ENCODE measurements around the gene VAC14.
"Not testable (repeated sequence)": the region's sequence is repeated elsewhere in the genome, so short reads cannot be mapped to it uniquely, and the experiment has no call there.

GRCh38 chr16:70670938-70671337 is 130.0 kb downstream of the VAC14 start:
- not testable (repeated sequence) for TF ChIP-seq CTCF (IDR thresholded peaks at IDR 0.05; ENCODE audit: control extremely low read depth in 1 of 3, insufficient read depth in 1 of 3, low read depth in 1 of 3, low read length in 3 of 3); POLR2A (IDR thresholded peaks at IDR 0.05; ENCODE audit: control extremely low read depth in 1 of 2, low read depth in 2 of 2, low read length in 2 of 2); RAD21 (IDR thresholded peaks at IDR 0.05 in 1 of 2, conservative IDR thresholded peaks at IDR 0.05 in 1 of 2; ENCODE audit: low read depth in 2 of 2, low read length in 2 of 2); EGR1 (IDR thresholded peaks at IDR 0.05; ENCODE audit: borderline replicate concordance, low read depth, low read length); SP1 (IDR thresholded peaks at IDR 0.05; ENCODE audit: low read depth, low read length); TCF12 (IDR thresholded peaks at IDR 0.05; ENCODE audit: low read depth, low read length); RFX5 (IDR thresholded peaks at IDR 0.05; ENCODE audit: borderline replicate concordance, low read depth, low read length); RBBP5 (IDR thresholded peaks at IDR 0.05; ENCODE audit: borderline replicate concordance, low read depth, low read length); ZNF274 (IDR thresholded peaks at IDR 0.05; ENCODE audit: borderline replicate concordance, extremely low read depth, low read length); POLR2AphosphoS5 (IDR thresholded peaks at IDR 0.05; ENCODE audit: low read depth, low read length); GTF2F1 (IDR thresholded peaks at IDR 0.05; ENCODE audit: borderline replicate concordance, low read depth, low read length)
